Central memory CD8-positive, alpha-beta T cell (primary cell): ENCODE data around the gene ANKS1B.

Source experiments
- ATAC-seq: fragments of 150-1000 bp; cut with Tn5 transposase; replicated peaks from 2 replicates; pipeline ENCODE4 v1.10.0; 2022; ENCODE audit warnings: mild to moderate bottlenecking, moderate FRiP score, moderate number of reproducible peaks; ENCODE audit not compliant: poor library complexity, severe bottlenecking; ENCODE audit errors: extremely low read depth
- DNase-seq, 2 donors: peaks; one replicate each; pipeline ENCODE4 v3.0.0; 2021; ENCODE audit warnings: low spot score in 2 of 2
- H3K27ac Mint-ChIP-seq: one replicate; pipeline ENCODE4 v1.8.0; 2022; ENCODE audit warnings: low read depth, mild to moderate bottlenecking, moderate library complexity, mixed read lengths
- H3K27me3 Mint-ChIP-seq: one replicate; pipeline ENCODE4 v1.8.0; 2022; ENCODE audit warnings: mixed read lengths
- H3K36me3 Mint-ChIP-seq: one replicate; pipeline ENCODE4 v1.8.0; 2022; ENCODE audit warnings: mild to moderate bottlenecking, moderate library complexity, mixed read lengths; ENCODE audit not compliant: insufficient read depth
- H3K4me1 Mint-ChIP-seq: one replicate; pipeline ENCODE4 v1.8.0; 2022; ENCODE audit warnings: mixed read lengths
- H3K4me3 Mint-ChIP-seq: one replicate; pipeline ENCODE4 v1.8.0; 2022; ENCODE audit warnings: mild to moderate bottlenecking, moderate library complexity, mixed read lengths
- H3K9me3 Mint-ChIP-seq: one replicate; pipeline ENCODE4 v1.8.0; 2022; ENCODE audit warnings: mixed read lengths

ANKS1B gene

DNA sequence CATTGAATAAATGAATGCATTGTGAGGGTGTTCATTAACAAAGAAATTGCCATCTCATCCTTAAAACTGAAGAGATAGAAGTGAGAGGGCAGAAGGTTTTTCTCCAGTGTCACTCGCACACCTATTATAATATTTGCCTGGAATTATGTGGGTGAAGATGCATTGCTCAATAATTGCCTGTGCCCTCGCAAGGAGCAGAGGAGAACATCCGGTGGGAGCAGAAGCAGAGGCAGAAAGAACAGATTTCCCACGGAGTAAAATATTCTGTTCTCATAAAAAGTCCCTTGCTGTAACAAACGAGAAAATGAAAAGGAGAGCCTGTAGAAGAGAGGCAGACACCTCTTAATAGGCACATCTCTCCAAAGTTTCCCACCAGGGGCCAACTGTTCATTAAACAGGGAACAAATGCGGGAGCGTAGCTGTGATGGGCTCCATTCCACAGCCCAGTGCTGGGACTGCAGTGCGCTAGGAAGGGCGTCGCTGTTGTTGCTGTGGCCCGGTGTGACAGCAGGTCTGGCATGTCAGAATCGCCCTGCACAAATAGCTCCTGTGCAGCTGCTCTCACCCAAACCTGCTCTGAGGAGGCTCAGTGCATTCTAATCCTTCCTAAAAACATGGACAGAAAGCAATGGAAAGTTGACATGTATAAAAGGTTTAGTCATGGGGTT, 979.8 kb downstream of the ANKS1B start:
- DNase-seq (no peak), ATAC-seq (no peak)
- no peaks in the 10 kb centered on the region for H3K36me3 Mint-ChIP-seq
- H3K9me3 Mint-ChIP-seq = no peaks in the 10 kb centered on the region
- no peaks in the 10 kb centered on the region for H3K4me1 Mint-ChIP-seq
- no peak overlapping the region for H3K4me3 Mint-ChIP-seq
- H3K27ac Mint-ChIP-seq = no peak overlapping the region
- H3K27me3 Mint-ChIP-seq = peaks cover 22% of the 10 kb centered on the region

DNA sequence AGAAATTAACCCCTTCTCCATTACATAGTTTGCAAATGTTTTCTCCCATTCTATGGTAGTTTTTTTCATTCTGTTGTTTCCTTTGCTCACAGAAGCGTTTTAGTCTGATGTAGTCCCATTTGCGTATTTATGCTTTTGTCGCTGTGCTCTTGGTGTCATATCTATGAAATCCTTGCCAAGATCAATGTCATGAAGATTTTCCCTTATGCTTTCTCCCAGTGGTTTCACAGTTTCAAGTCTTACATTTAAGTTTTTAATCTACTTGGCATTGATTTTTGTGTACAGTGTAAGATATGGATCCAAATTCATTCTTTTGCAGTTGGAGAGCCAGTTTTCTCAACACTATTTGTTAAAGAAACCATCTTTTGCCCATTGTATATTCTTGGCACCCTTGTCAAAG, 982.0 kb downstream of the ANKS1B start:
- no peak overlapping the region for H3K4me3 Mint-ChIP-seq
- DNase-seq (no peak), ATAC-seq (no peak)
- no peaks in the 10 kb centered on the region for H3K9me3 Mint-ChIP-seq
- no peaks in the 10 kb centered on the region for H3K36me3 Mint-ChIP-seq
- H3K4me1 Mint-ChIP-seq = no peaks in the 10 kb centered on the region
- peaks cover 22% of the 10 kb centered on the region for H3K27me3 Mint-ChIP-seq
- H3K27ac Mint-ChIP-seq = no peak overlapping the region

DNA sequence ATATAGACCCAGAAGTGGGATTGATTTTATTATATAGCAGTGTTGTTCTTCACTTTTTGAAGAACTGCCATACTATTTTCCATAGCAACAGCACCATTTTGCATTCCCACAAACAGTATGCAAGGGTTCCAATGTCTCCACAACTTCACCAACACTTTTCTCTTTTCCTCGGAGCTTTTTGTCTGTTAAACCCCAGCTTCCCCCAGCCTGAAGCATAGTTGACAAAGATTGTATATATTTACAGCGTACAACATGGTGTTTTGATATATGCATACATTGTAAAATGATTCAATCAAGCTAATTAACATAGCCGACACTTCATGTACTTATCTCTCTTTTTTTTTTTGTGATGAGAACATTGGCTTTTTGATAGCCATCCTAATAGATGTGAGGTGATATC, 982.6 kb downstream of the ANKS1B start:
- ATAC-seq = no peak
- no peaks in the 10 kb centered on the region for H3K36me3 Mint-ChIP-seq
- no peak overlapping the region for H3K27ac Mint-ChIP-seq
- DNase-seq = no peak
- H3K4me3 Mint-ChIP-seq = no peak overlapping the region
- H3K27me3 Mint-ChIP-seq = peaks cover 22% of the 10 kb centered on the region
- H3K4me1 Mint-ChIP-seq = no peaks in the 10 kb centered on the region
- H3K9me3 Mint-ChIP-seq = no peaks in the 10 kb centered on the region

DNA sequence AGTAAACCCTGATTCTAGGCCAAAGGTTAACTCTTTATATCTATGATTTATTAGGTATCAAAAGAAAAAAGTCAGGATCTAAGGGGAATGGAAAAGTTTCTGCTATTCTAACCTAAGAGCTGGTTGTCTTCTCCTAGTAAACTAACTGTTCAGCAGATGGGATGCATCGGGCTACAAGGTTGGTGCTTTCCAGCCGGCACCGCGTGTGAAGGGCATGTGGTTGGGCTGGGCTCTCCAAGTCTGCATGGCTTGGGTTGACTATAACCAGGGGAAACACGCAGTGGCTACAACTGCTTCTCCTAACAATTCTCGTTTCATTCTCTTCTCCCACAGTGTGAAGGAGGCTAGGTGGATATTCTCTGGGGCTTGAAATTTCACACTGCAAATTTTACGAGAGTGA, 985.2 kb downstream of the ANKS1B start:
- Mint-ChIP-seq H3K4me1 (no peaks in the 10 kb centered on the region), H3K27ac (no peak overlapping the region), H3K9me3 (no peaks in the 10 kb centered on the region), H3K4me3 (no peak overlapping the region), H3K36me3 (no peaks in the 10 kb centered on the region), H3K27me3 (peaks cover 25% of the 10 kb centered on the region)
- DNase-seq (no peak), ATAC-seq (no peak)

DNA sequence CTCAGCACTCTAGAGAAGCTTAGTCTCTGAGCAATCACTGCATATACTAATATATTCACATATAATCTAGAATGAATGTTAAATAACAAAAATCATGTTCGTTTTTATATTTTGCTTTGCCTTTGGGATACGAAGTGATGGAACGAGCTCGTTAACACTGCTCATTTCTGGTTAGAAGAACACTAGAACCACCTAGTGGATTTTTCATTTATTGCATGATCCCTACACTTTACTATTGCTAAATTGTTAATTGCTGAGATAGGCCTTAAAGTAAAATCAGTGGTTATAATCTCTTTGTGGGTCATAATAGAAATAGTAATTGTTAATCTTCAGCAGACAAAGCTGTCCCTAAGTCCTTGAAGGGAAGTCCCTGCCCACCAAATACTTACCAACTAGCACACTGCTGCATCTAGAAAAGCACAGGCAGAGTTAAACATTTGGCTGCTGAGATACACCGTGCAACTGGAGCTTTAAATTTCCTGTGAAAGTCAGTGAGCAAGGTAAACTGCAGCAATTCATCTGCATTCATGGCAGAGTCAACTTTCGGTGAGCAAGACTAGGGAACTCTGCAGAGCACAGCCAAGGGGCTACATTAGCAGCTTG, 985.9 kb downstream of the ANKS1B start:
- Mint-ChIP-seq H3K27me3 (peaks cover 17% of the 10 kb centered on the region), H3K36me3 (no peaks in the 10 kb centered on the region), H3K4me3 (no peak overlapping the region), H3K4me1 (no peaks in the 10 kb centered on the region), H3K27ac (no peak overlapping the region), H3K9me3 (no peaks in the 10 kb centered on the region)
- ATAC-seq (no peak), DNase-seq (no peak)

DNA sequence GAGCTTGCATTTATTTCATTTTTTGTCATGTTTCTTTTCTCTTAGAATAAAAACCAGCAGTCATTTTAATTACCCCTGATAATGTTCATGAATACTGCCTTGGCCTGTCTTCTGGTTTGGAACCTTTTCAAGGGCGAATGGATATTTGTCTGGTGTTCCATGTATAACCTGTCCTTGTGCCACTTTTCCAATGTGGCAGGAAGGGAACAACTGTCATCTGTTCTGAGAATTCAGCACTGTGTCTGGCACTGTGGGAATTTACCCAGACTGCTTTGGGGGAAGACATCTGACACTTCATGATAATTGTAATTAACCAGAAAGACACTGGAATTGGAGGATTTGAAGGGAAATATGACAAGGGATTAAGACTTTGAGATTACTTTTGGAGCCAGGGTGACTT, 986.8 kb downstream of the ANKS1B start:
- H3K36me3 Mint-ChIP-seq = no peaks in the 10 kb centered on the region

DNA sequence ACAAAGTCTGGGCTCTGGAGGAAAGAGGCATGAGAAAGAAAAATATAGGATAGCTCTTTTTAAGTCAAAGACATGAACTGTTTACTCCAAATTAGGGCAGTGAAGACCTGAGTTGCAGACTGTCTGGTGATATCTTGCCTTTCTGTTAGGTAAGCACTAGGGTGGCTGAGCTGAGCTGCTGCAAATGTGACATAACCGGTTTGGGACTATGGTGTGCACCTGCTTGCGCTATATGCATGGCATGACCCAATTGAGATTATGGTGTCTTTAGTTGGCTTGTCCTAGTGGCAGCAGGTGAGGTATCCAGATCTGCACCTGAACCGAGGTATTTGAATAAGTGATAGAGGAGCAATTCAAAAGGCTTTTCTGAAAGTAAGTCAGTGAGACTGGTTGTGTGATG, 994.1 kb downstream of the ANKS1B start:
- no peaks in the 10 kb centered on the region for H3K36me3 Mint-ChIP-seq
- H3K4me1 Mint-ChIP-seq = no peaks in the 10 kb centered on the region
- no peak overlapping the region for H3K27ac Mint-ChIP-seq

More for the DNA sequence above, 986.8 kb downstream of the ANKS1B start:
- Mint-ChIP-seq H3K27me3 (peaks cover 16% of the 10 kb centered on the region), H3K27ac (no peak overlapping the region), H3K9me3 (no peaks in the 10 kb centered on the region), H3K4me1 (no peaks in the 10 kb centered on the region), H3K4me3 (no peak overlapping the region)
- ATAC-seq = no peak
- DNase-seq = no peak

DNA sequence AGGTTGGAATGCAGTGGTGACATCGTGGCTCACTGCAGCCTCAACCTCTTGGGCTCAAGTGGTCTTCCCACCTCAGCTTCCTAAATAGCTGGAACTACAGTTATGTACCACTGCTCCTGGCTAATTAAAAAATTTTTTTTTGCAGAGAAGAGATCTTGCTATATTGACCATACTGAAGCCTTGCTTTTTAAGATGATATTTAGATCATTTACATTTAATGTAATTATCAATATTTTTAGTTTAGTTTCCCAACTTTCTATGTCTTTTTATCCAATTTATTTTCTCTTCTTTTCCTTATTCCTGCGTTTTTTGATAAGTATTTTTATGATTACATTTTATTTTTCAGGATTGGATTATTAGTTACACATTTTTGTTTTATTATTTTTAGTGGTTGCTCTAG, 999.6 kb downstream of the ANKS1B start:
- Mint-ChIP-seq H3K27ac (no peak overlapping the region), H3K36me3 (no peaks in the 10 kb centered on the region), H3K4me1 (no peaks in the 10 kb centered on the region), H3K9me3 (no peaks in the 10 kb centered on the region), H3K27me3 (peaks cover 17% of the 10 kb centered on the region), H3K4me3 (no peak overlapping the region)
- ATAC-seq = no peak
- no peak for DNase-seq

More for the DNA sequence above, 994.1 kb downstream of the ANKS1B start:
- ATAC-seq (no peak), DNase-seq (no peak)
- no peak overlapping the region for H3K4me3 Mint-ChIP-seq
- peaks cover 31% of the 10 kb centered on the region for H3K27me3 Mint-ChIP-seq
- no peaks in the 10 kb centered on the region for H3K9me3 Mint-ChIP-seq

DNA sequence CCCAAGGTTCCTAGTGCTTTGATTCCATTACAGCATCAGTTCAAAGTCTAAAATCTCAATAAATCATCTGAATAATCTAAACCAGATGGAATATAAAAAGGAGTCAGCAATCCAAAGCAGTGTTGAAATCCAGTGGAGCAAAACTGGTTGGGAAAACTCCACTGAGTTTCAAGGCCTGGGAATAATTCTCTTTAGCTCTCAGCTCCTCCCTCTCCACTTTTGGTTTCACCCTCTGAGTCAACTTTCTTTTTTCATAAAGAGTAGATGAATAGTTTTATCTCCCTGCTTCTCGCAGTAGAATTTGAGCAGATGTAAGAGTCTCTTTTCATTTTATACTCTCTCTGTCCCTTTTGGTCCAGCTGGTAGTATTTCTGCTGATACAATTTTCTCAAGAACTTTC, 1001.1 kb downstream of the ANKS1B start:
- no peaks in the 10 kb centered on the region for H3K4me1 Mint-ChIP-seq
- DNase-seq = no peak
- H3K4me3 Mint-ChIP-seq = no peak overlapping the region
- H3K9me3 Mint-ChIP-seq = no peaks in the 10 kb centered on the region
- peaks cover 2% of the 10 kb centered on the region for H3K27me3 Mint-ChIP-seq
- ATAC-seq = no peak
- H3K27ac Mint-ChIP-seq = no peak overlapping the region
- no peaks in the 10 kb centered on the region for H3K36me3 Mint-ChIP-seq

DNA sequence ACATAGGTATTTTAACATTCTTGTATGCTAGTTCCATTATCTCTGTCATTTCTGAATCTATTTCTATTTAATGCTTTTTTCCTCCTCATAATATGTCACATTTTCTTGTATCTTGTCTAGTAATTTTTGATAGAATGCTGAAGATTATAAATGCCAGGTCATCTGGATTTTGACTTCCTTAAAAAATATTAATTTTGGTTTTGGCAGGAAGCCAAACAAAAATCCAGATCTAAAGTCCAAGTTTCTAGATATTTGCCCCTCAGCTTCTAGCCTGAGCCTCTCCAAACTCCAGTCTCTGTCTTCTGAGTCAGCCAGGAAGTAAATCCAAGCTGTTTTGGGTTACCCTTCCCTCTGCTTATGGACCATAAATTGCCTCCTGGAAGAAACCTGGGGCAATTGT, 1004.2 kb downstream of the ANKS1B start:
- Mint-ChIP-seq H3K4me1 (no peaks in the 10 kb centered on the region), H3K27ac (no peak overlapping the region), H3K27me3 (no peaks in the 10 kb centered on the region), H3K4me3 (no peak overlapping the region), H3K36me3 (no peaks in the 10 kb centered on the region), H3K9me3 (peaks cover 5% of the 10 kb centered on the region)
- ATAC-seq (no peak), DNase-seq (no peak)

DNA sequence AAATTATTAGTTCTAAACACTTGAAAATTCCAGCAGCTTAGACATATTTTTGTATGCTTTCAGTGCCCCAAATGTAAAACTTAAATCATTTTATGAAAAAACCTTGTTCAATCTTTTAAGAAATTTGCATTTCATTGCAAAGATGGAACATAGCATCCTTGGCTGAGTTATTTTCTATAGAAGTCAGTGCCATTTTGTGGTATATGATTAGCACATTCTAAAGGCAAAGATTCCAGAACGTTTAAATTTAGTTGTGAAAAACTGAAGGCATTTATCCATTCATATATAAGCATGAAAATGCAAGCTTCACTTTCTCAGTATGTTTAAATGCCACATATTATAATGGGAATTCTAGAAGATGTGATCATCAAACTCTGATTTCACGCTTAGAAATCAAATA, 1007.5 kb downstream of the ANKS1B start:
- H3K4me1 Mint-ChIP-seq = no peaks in the 10 kb centered on the region

DNA sequence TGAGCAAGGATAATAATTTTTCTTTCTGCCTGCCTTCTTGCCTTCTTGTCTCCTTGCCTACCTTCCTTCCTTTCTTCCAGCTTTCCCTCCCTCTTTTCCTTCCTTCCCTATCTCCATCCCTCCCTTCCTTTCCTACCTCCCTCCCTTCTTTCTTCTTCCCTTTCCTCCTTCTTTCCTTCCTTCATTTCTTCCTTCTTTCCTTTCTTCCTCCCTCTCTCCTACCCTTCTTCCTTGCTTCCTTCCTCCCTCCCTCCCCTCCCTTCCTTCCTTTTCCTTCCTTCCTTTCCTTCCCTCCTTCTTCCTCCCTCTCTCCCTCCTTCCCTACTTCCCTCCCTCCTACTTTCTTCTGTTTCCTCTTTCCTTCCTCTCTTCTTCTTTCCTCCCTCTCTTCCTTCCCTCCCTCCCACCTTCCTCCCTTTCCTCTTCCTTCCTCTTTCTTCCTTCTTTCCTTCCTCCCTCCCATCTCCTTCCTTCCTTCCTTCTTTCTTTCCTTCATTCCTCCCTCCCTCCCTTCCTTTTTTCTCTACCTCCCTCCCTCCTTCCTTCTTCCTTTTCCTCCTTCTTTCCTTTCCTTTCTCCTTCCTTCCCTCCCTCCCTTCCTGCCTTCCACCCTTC, 1009.9 kb downstream of the ANKS1B start:
- Mint-ChIP-seq H3K27ac (no peak overlapping the region), H3K27me3 (no peaks in the 10 kb centered on the region), H3K36me3 (no peaks in the 10 kb centered on the region), H3K4me3 (no peak overlapping the region), H3K9me3 (peaks cover 10% of the 10 kb centered on the region), H3K4me1 (no peaks in the 10 kb centered on the region)
- DNase-seq (no peak), ATAC-seq (no peak)

More for the DNA sequence above, 1007.5 kb downstream of the ANKS1B start:
- no peaks in the 10 kb centered on the region for H3K27me3 Mint-ChIP-seq
- peaks cover 10% of the 10 kb centered on the region for H3K9me3 Mint-ChIP-seq
- no peaks in the 10 kb centered on the region for H3K36me3 Mint-ChIP-seq
- ATAC-seq (no peak), DNase-seq (no peak)
- H3K27ac Mint-ChIP-seq = no peak overlapping the region
- no peak overlapping the region for H3K4me3 Mint-ChIP-seq

DNA sequence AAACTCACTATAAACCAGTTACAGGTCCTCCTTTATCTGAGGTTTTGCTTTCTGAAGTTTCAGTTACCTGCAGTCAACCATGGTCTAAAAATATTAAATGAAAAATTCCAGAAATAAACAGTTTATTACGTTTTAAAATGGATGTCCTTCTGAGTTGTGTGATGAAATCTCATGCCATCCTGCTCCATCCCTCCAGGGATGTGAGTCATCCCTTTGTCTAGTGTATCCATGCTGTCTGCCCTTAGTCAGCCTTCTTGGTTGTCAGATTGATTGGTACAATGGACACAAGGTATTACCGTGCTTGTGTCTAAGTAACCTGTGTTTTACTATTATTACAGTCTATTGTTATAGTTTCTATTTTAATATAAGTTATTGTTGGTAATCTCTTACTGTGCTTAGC, 1011.3 kb downstream of the ANKS1B start:
- H3K4me1 Mint-ChIP-seq = no peaks in the 10 kb centered on the region
- no peak overlapping the region for H3K4me3 Mint-ChIP-seq
- ATAC-seq (no peak), DNase-seq (no peak)
- H3K27me3 Mint-ChIP-seq = no peaks in the 10 kb centered on the region
- no peaks in the 10 kb centered on the region for H3K36me3 Mint-ChIP-seq
- H3K9me3 Mint-ChIP-seq = peaks cover 10% of the 10 kb centered on the region
- H3K27ac Mint-ChIP-seq = no peak overlapping the region
